GM23338 (cell line): Measurements from ENCODE around the gene GPC6. TPM values are rescaled to one million over a fixed set of nuclear protein-coding genes. Genes with fewer than 3 reads are reported as not detected.

Experiments
- ATAC-seq: fragments of 200-7000 bp; cut with Tn5 transposase; 3 replicates; pipeline ENCODE4 v1.9.1; 2020
- DNase-seq: peaks from one replicate; pipeline ENCODE4 v3.0.0-alpha.2; 2015; ENCODE audit warnings: low spot score
- H2AFZ ChIP-seq: fragments of 200-600 bp; sonication (generic); 2 replicates; pipeline ENCODE4 v1.8.0; 2016; ENCODE audit warnings: antibody characterized with exemption, mild to moderate bottlenecking, moderate library complexity
- H3F3A ChIP-seq: fragments of 200-600 bp; sonication (generic); replicated peaks from 2 replicates; pipeline ENCODE4 v1.8.0; 2017; ENCODE audit warnings: antibody characterized with exemption, mixed run types, low read depth
- H3K27ac ChIP-seq: fragments of 200-600 bp; sonication (generic); 2 replicates; pipeline ENCODE4 v1.6.1; 2016; ENCODE audit warnings: low read depth
- H3K27me3 ChIP-seq: fragments of 200-600 bp; sonication (generic); 2 replicates; pipeline ENCODE4 v1.8.0; 2016; ENCODE audit warnings: mild to moderate bottlenecking, mixed run types, moderate library complexity; ENCODE audit not compliant: insufficient read depth
- H3K36me3 ChIP-seq: fragments of 200-600 bp; sonication (generic); 2 replicates; pipeline ENCODE4 v1.8.0; 2016; ENCODE audit warnings: mild to moderate bottlenecking; ENCODE audit not compliant: insufficient read depth
- H3K4me1 ChIP-seq: fragments of 200-600 bp; sonication (generic); 2 replicates; pipeline ENCODE4 v1.8.0; 2016; ENCODE audit warnings: mild to moderate bottlenecking, moderate library complexity; ENCODE audit not compliant: insufficient read depth
- H3K4me2 ChIP-seq: fragments of 200-600 bp; sonication (generic); 2 replicates; pipeline ENCODE4 v1.7.1; 2017; ENCODE audit warnings: mixed run types
- H3K4me3 ChIP-seq: fragments of 200-600 bp; sonication (generic); 2 replicates; pipeline ENCODE4 v1.6.1; 2016; ENCODE audit warnings: mixed run types
- H3K79me2 ChIP-seq: fragments of 200-600 bp; sonication (generic); replicated peaks from 2 replicates; pipeline ENCODE4 v1.8.0; 2017; ENCODE audit warnings: mild to moderate bottlenecking; ENCODE audit not compliant: insufficient read depth
- H3K9me2 ChIP-seq: fragments of 200-600 bp; sonication (generic); 2 replicates; pipeline ENCODE4 v1.8.0; 2017; ENCODE audit not compliant: insufficient read depth
- H4K20me1 ChIP-seq: fragments of 200-600 bp; sonication (generic); replicated peaks from 2 replicates; pipeline ENCODE4 v1.8.0; 2017; ENCODE audit warnings: mild to moderate bottlenecking; ENCODE audit not compliant: insufficient read depth
- H3K27ac Mint-ChIP-seq: 2 replicates; pipeline ENCODE4 v1.8.0; 2020; ENCODE audit warnings: inconsistent platforms, mild to moderate bottlenecking, moderate library complexity, mixed read lengths
- H3K27me3 Mint-ChIP-seq: 3 replicates; pipeline ENCODE4 v1.8.0; 2022; ENCODE audit warnings: low read depth, mild to moderate bottlenecking, moderate library complexity, mixed read lengths, inconsistent platforms; ENCODE audit not compliant: insufficient read depth, poor library complexity
- H3K36me3 Mint-ChIP-seq: 3 replicates; pipeline ENCODE4 v1.8.0; 2021; ENCODE audit warnings: low read depth, mild to moderate bottlenecking, inconsistent platforms, moderate library complexity, mixed read lengths
- H3K4me1 Mint-ChIP-seq: 3 replicates; pipeline ENCODE4 v1.8.0; 2020; ENCODE audit warnings: mild to moderate bottlenecking, inconsistent platforms, mixed read lengths
- H3K4me3 Mint-ChIP-seq: 3 replicates; pipeline ENCODE4 v1.8.0; 2021; ENCODE audit warnings: moderate library complexity, mild to moderate bottlenecking, inconsistent platforms, mixed read lengths
- H3K9me3 Mint-ChIP-seq: 3 replicates; pipeline ENCODE4 v1.8.0; 2020; ENCODE audit warnings: moderate library complexity, mild to moderate bottlenecking, inconsistent platforms, mixed read lengths
- CREB1 ChIP-seq: fragments of 250-450 bp; sonication (Bioruptor Pico); IDR thresholded peaks from 2 replicates; pipeline ENCODE4 v1.5.0; 2020; ENCODE audit warnings: low read depth, mild to moderate bottlenecking, moderate library complexity
- EZH2phosphoT487 ChIP-seq: fragments of 200-600 bp; sonication (generic); IDR thresholded peaks from one replicate; pipeline ENCODE4 v1.8.1; 2018; ENCODE audit warnings: antibody characterized with exemption; ENCODE audit not compliant: unreplicated experiment
- JUNB ChIP-seq: IDR thresholded peaks from one replicate; pipeline ENCODE4 v1.6.1; 2016; ENCODE audit warnings: antibody characterized with exemption; ENCODE audit not compliant: unreplicated experiment
- NANOG ChIP-seq: IDR thresholded peaks from 2 replicates; pipeline ENCODE4 v1.6.1; 2016; ENCODE audit warnings: antibody characterized with exemption, borderline replicate concordance
- POLR2AphosphoS5 ChIP-seq: IDR thresholded peaks from 2 replicates; pipeline ENCODE4 v1.6.1; 2016; ENCODE audit warnings: antibody characterized with exemption, low read depth
- ZNF114 ChIP-seq: fragments of 250-450 bp; sonication (Bioruptor Pico); IDR thresholded peaks from 2 replicates; pipeline ENCODE4 v1.5.0; 2020; ENCODE audit warnings: mild to moderate bottlenecking, moderate library complexity
- ZNF331 ChIP-seq: fragments of 250-450 bp; sonication (Bioruptor Pico); IDR thresholded peaks from 2 replicates; pipeline ENCODE4 v1.5.0; 2020; ENCODE audit warnings: low read depth, mild to moderate bottlenecking, moderate library complexity
- polyA plus RNA-seq: library from polyadenylated mRNA; unstranded; fragments of >200 nt; fragmentation: Nextera tagmentation; extraction: Ambion mirVana; gene quantifications from 2 replicates; pipeline ENCODE4 v1.2.1, GENCODE V29; 2016
- total RNA-seq: library from RNA; depleted of rRNA; stranded (reverse); fragments of >200 nt; shearing (Covaris generic); gene quantifications from 2 replicates; pipeline ENCODE4 v1.2.3, GENCODE V29; 2014
- TF ChIP-seq, protein P1 (sequence below), 2 experiments: fragments of 200-600 bp in 1 of 2; sonication (generic) in 1 of 2; conservative IDR thresholded peaks; 2 replicates each; pipeline versions ENCODE4 v1.5.1 to v1.6.1; 2016 to 2017; ENCODE audit warnings: antibody characterized with exemption in 2 of 2, low read depth in 2 of 2, mild to moderate bottlenecking in 2 of 2, moderate library complexity in 1 of 2
- TF ChIP-seq, protein P2 (sequence below): IDR thresholded peaks from 2 replicates; pipeline ENCODE4 v1.6.1; 2016; ENCODE audit warnings: antibody characterized with exemption
- TF ChIP-seq, protein P3 (sequence below): fragments of 250-450 bp; sonication (Bioruptor Pico); IDR thresholded peaks from 2 replicates; pipeline ENCODE4 v1.5.0; 2020; ENCODE audit warnings: mild to moderate bottlenecking, moderate library complexity

Gene GPC6
- total and polyA plus RNA-seq, 2 experiments from 2014 or later: 6.4 to 28.6 TPM

DNA sequence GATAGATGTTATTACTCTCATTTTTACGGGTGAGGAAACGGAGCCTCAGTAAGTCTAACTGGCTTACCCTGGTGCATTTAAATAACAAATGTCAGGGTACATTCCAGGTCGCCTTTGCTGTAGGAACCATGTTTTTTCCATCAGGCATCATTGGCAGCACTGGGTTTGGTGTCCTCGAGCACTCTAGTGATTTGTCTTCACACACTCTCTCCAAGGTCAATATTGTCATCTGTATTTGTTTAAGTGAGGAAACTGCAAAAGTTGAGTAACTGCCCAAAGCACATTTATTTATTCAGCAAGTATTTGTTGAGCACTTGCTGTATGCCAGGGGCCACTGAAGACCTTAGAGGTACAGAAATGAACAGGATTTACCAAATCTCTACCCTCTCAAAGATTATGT, 1174.3 kb downstream of the GPC6 start:
- no peak overlapping the region for H3K4me3 ChIP-seq
- Mint-ChIP-seq H3K9me3 (no peaks in the 10 kb centered on the region), H3K4me1 (peaks cover 2% of the 10 kb centered on the region; the same call in 1 of the 3 replicates), H3K4me3 (no peak overlapping the region), H3K27me3 (no peaks in the 10 kb centered on the region), H3K27ac (no peak overlapping the region), H3K36me3 (peaks cover 3% of the 10 kb centered on the region; the same call in 1 of the 3 replicates)
- H2AFZ ChIP-seq: no peak overlapping the region
- H3F3A ChIP-seq: no peaks in the 10 kb centered on the region
- DNase-seq: no peak
- no peak for ATAC-seq
- H4K20me1 ChIP-seq: no peaks in the 10 kb centered on the region
- H3K4me2 ChIP-seq: no peak overlapping the region
- H3K9me2 ChIP-seq: 0 out of 2 replicates have a peak, but pooled peaks cover 7% of the 10 kb centered on the region
- TF ChIP-seq, protein P1, sequence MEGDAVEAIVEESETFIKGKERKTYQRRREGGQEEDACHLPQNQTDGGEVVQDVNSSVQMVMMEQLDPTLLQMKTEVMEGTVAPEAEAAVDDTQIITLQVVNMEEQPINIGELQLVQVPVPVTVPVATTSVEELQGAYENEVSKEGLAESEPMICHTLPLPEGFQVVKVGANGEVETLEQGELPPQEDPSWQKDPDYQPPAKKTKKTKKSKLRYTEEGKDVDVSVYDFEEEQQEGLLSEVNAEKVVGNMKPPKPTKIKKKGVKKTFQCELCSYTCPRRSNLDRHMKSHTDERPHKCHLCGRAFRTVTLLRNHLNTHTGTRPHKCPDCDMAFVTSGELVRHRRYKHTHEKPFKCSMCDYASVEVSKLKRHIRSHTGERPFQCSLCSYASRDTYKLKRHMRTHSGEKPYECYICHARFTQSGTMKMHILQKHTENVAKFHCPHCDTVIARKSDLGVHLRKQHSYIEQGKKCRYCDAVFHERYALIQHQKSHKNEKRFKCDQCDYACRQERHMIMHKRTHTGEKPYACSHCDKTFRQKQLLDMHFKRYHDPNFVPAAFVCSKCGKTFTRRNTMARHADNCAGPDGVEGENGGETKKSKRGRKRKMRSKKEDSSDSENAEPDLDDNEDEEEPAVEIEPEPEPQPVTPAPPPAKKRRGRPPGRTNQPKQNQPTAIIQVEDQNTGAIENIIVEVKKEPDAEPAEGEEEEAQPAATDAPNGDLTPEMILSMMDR (conservative IDR thresholded peaks at IDR 0.05; ENCODE audit: low read depth in 2 of 2): no peak
- TF ChIP-seq, protein P2, sequence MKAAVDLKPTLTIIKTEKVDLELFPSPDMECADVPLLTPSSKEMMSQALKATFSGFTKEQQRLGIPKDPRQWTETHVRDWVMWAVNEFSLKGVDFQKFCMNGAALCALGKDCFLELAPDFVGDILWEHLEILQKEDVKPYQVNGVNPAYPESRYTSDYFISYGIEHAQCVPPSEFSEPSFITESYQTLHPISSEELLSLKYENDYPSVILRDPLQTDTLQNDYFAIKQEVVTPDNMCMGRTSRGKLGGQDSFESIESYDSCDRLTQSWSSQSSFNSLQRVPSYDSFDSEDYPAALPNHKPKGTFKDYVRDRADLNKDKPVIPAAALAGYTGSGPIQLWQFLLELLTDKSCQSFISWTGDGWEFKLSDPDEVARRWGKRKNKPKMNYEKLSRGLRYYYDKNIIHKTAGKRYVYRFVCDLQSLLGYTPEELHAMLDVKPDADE: no peak
- TF ChIP-seq POLR2AphosphoS5: no peak
- no peak for TF ChIP-seq NANOG
- no peak for TF ChIP-seq ZNF114 (CRISPR knock-in tag)
- TF ChIP-seq ZNF331 (CRISPR knock-in tag): no peak
- TF ChIP-seq EZH2phosphoT487: no peak
- TF ChIP-seq CREB1: no peak
- TF ChIP-seq, protein P3, sequence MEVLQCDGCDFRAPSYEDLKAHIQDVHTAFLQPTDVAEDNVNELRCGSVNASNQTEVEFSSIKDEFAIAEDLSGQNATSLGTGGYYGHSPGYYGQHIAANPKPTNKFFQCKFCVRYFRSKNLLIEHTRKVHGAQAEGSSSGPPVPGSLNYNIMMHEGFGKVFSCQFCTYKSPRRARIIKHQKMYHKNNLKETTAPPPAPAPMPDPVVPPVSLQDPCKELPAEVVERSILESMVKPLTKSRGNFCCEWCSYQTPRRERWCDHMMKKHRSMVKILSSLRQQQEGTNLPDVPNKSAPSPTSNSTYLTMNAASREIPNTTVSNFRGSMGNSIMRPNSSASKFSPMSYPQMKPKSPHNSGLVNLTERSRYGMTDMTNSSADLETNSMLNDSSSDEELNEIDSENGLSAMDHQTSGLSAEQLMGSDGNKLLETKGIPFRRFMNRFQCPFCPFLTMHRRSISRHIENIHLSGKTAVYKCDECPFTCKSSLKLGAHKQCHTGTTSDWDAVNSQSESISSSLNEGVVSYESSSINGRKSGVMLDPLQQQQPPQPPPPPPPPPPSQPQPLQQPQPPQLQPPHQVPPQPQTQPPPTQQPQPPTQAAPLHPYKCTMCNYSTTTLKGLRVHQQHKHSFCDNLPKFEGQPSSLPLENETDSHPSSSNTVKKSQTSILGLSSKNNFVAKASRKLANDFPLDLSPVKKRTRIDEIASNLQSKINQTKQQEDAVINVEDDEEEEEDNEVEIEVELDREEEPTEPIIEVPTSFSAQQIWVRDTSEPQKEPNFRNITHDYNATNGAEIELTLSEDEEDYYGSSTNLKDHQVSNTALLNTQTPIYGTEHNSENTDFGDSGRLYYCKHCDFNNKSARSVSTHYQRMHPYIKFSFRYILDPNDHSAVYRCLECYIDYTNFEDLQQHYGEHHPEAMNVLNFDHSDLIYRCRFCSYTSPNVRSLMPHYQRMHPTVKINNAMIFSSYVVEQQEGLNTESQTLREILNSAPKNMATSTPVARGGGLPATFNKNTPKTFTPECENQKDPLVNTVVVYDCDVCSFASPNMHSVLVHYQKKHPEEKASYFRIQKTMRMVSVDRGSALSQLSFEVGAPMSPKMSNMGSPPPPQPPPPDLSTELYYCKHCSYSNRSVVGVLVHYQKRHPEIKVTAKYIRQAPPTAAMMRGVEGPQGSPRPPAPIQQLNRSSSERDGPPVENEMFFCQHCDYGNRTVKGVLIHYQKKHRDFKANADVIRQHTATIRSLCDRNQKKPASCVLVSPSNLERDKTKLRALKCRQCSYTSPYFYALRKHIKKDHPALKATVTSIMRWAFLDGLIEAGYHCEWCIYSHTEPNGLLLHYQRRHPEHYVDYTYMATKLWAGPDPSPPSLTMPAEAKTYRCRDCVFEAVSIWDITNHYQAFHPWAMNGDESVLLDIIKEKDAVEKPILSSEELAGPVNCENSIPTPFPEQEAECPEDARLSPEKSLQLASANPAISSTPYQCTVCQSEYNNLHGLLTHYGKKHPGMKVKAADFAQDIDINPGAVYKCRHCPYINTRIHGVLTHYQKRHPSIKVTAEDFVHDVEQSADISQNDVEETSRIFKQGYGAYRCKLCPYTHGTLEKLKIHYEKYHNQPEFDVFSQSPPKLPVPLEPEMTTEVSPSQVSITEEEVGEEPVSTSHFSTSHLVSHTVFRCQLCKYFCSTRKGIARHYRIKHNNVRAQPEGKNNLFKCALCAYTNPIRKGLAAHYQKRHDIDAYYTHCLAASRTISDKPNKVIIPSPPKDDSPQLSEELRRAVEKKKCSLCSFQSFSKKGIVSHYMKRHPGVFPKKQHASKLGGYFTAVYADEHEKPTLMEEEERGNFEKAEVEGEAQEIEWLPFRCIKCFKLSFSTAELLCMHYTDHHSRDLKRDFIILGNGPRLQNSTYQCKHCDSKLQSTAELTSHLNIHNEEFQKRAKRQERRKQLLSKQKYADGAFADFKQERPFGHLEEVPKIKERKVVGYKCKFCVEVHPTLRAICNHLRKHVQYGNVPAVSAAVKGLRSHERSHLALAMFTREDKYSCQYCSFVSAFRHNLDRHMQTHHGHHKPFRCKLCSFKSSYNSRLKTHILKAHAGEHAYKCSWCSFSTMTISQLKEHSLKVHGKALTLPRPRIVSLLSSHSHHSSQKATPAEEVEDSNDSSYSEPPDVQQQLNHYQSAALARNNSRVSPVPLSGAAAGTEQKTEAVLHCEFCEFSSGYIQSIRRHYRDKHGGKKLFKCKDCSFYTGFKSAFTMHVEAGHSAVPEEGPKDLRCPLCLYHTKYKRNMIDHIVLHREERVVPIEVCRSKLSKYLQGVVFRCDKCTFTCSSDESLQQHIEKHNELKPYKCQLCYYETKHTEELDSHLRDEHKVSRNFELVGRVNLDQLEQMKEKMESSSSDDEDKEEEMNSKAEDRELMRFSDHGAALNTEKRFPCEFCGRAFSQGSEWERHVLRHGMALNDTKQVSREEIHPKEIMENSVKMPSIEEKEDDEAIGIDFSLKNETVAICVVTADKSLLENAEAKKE (CRISPR knock-in tag): no peak
- TF ChIP-seq JUNB: no peak
- no peaks in the 10 kb centered on the region for H3K36me3 ChIP-seq
- H3K4me1 ChIP-seq: no peaks in the 10 kb centered on the region
- no peak overlapping the region for H3K27ac ChIP-seq
- no peaks in the 10 kb centered on the region for H3K27me3 ChIP-seq
- H3K79me2 ChIP-seq: no peaks in the 10 kb centered on the region
